GM12872 (cell line): Measurements from ENCODE around the gene KCNQ1OT1.

Experiments used
- CTCF ChIP-seq: IDR thresholded peaks from 3 replicates; pipeline ENCODE4 v1.5.1; 2011; ENCODE audit warnings: low read depth, mild to moderate bottlenecking, low read length, moderate library complexity; ENCODE audit not compliant: insufficient read depth

Gene KCNQ1OT1

GRCh38 chr11:2664791-2665525 is 34.8 kb downstream of the KCNQ1OT1 start:
- TF ChIP-seq CTCF, result no peak

GRCh38 chr11:2664376-2664775 is 35.4 kb downstream of the KCNQ1OT1 start:
- TF ChIP-seq CTCF, result no peak

GRCh38 chr11:2663915-2664314 is 35.9 kb downstream of the KCNQ1OT1 start:
- no peak for TF ChIP-seq CTCF

- no peak for TF ChIP-seq CTCF
Observed at GRCh38 chr11:2663506-2663905, 36.3 kb downstream of the KCNQ1OT1 start.

GRCh38 chr11:2662430-2663299 is 37.1 kb downstream of the KCNQ1OT1 start:
- TF ChIP-seq CTCF, result no peak

GRCh38 chr11:2662024-2662312 is 37.8 kb downstream of the KCNQ1OT1 start:
- no peak for TF ChIP-seq CTCF

GRCh38 chr11:2661173-2662023 is 38.4 kb downstream of the KCNQ1OT1 start:
- no peak for TF ChIP-seq CTCF
